Fibroblast of skin of right quadriceps (primary cell): ENCODE data around the gene KAT2B.

Experiments
- DNase-seq: peaks from one replicate; pipeline ENCODE4 v3.0.0-alpha.2; 2013

KAT2B gene

DNA sequence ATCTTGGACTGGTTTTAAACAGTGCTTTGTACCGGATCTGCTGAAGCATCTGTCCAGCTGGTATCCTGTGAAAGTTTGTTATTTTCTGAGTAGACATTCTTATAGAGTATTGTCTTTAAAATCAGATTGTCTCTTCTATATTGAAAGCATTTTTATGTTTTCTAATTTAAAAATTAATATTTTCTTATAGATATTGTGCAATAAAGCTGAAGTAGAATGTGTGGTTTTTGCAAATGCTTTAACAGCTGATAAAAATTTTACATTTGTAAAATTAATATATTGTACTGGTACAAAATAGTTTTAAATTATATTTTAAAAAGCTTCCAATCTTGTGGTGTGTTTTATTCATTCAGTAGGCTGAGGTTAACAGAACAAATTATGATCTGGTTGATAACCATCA lies 113.8 kb downstream of the KAT2B start:
- DNase-seq: no peak

DNA sequence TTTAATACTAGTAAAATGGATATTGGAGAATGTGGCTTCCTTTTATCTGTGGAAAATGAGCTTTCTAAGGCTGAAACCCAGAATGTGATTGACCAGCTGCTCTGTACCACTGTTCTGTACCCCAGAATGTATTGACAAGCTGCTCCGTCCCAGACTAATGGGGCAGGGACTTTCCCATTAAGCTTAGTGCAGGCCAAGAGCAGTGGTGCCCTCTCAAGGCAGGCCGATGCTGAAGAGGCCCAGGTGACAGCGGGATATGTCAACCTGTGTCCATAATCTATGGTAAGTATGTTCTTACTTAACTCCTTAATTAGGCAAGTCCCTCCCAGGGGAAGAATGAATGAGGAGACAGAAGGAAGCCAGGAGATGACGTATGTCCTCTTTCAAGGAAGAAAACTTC lies 114.7 kb downstream of the KAT2B start:
- no peak for DNase-seq

DNA sequence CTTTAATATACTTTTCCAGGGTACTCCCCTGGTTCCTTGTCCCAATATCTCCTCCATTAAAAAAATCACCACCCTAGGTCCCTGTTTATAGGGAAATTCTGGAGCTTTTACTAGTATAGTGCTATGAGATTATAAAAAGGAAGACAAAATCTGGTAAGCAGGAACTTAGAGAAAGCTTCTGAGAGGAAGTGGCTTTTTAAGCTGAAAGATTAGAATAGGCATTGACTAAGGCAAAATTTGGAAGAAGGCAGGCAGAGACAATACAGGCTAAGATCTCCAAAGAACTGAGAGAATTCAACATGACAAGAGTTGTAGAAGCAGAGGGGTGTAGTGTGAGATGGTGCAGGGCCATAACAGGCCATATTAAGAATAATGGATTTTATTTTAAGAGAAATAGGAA lies 120.0 kb downstream of the KAT2B start:
- DNase-seq: no peak

DNA sequence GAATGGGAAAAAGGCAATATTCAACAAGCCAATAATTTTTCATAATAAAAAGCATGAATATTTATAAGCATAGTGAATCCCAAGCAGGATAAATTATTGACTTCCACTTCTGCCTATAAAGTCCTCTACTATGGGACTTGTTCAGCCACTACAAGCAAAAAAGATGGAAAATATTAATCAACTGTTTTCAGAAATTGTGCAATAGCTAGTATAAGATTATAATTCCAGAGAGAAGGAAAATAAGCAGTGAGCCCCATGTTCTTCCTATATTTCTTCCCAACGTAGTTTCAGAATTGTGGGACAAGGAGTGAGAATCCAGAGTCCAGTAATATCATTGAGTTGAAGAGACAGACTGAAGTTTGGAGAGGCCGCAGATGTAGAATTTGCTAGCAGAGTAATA lies 121.5 kb downstream of the KAT2B start:
- no peak for DNase-seq

DNA sequence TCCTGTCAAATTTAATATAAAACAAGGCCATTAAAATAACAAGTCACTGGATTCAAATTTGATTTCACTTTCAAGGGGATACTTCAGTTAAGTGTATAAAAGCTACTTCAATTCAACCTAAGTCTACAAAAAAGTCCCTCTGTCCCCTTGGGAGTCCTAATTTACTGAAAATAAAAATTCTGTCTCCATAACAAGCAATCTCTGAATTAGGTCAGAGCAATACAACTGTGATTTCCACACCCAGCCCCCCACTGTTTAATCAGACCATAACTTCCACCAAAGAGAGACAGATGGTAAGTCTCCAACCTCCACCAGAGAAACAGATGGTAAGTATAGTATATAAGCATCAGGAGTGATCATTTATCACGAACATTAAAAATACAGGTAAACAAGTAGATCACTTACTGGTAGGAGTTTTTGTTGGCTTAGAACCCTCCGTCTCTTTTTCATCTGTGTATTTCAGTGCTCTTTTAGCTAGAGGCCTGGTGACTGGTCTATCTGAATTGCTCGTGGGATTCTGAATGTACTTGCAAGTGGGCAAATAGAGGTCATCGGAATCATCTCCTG lies 133.7 kb downstream of the KAT2B start:
- no peak for DNase-seq

- DNase-seq: no peak
Measured at GRCh38 chr3:20181276-20181675, 141.0 kb downstream of the KAT2B start.

- DNase-seq: no peak
Measured at GRCh38 chr3:20182206-20182605, 142.0 kb downstream of the KAT2B start.

- DNase-seq: peak; percentile 3
Measured at GRCh38 chr3:20185331-20185678, 145.1 kb downstream of the KAT2B start.

GRCh38 chr3:20185679-20186599 lies 145.7 kb downstream of the KAT2B start, which contains the start of gene SGO1:
SGO1 (minus strand) TSS chr3:20186206; CDS start chr3:20184027, 2,179 bp downstream.
- DNase-seq: peak; percentile 97

GRCh38 chr3:20186600-20187004 lies 146.4 kb downstream of the KAT2B start:
- peak; percentile 2 for DNase-seq

DNA sequence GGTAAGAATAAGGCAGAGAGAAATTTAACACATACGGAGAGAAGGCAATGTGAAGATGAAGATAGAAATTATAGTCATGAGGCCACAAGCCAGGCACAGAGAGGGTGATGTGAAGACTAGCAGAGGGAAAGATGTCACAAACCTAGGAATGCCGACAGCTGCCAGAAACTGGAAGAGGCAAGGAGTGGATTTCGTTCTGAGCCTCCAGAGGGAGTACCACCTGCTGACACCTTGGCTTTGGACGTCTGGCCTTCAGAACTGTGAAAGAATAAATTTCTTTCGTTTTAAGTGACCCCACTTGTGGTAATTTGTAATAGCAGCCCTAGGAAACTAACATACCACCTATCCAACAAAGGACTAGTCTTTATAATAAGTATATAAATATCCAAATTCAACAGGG lies 150.7 kb downstream of the KAT2B start:
- DNase-seq: no peak

DNA sequence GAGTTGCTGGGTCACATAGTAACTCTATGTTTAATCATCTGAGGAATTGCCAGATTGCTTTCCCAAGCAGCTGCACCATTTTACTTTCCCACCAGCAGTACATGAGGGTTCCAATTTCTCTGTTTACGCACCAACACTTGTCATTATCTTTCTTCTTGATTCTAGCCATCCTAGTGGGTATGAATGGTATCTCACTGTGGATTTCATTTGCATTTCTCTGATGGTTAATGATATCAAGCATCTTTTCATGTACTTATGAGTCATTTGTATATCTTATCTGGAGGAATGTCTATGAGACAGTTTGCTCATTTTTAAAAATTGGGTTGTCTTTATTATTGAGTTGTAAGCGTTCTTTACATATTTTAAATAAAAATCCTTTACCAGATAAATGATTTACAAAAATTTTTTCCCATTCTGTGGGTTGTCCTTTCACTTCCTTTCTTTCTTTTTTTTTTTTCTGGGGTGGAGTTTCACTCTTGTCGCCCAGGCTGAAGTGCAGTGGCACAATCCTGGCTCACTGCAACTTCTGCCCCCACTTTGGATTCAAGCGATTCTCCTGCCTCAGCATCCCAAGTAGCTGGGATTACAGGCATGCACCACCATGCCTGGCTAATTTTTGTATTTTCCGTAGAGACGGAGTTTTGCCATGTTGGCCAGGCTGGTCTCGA lies 154.7 kb downstream of the KAT2B start:
- DNase-seq: no peak

DNA sequence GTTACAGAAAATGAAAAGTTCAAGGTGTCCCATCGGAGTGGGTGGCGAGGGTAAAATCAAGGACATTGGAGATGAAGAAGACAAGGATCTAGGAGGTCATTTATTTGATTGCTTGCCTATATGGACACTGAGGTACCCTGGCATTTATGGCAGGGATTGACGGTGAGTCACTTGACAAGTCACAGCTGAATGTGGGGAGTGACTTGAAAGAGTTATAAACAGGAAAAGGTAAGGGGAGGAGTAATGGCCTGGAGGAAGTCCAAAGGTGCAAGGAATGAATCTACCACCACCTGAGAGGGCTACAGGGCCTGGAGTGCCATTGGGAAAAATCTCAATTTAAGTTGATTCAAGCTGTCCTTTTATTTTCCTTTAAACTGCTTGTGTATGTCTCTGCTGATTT lies 157.5 kb downstream of the KAT2B start:
- no peak for DNase-seq

DNA sequence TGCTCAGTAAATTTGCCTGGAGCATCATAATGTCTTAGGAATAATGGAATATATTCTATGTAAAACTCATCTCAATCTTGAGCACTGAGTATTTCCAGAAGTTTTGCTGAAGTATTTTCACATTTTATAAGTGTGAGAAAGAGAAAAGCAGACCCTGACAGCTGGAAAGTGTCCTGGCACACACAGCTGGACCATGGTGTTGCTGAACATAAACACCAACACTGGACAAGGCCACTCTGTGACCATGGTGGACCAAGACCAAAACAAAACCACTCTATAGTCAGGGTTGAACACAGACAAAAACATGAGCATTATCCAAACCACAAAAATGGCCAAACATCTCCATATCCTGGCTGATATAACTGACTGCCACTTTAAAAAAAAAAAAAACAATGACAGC lies 160.9 kb downstream of the KAT2B start:
- no peak for DNase-seq
